Endodermal cell (in vitro differentiated cells): ENCODE measurements around the gene CST11. TPM values are rescaled to one million over a fixed set of nuclear protein-coding genes. Genes with fewer than 3 reads are reported as not detected.
"Not testable (repeated sequence)": the region's sequence is repeated elsewhere in the genome, so short reads cannot be mapped to it uniquely, and the experiment has no call there.

ENCODE experiments used
- DNase-seq: peaks from one replicate; pipeline ENCODE4 v3.0.0-alpha.2; 2017
- H3K27ac ChIP-seq: 2 replicates; pipeline ENCODE4 v1.5.1; 2013; ENCODE audit warnings: mild to moderate bottlenecking, low read depth, low read length, moderate library complexity
- H3K27me3 ChIP-seq: 2 replicates; pipeline ENCODE4 v1.6.1; 2013; ENCODE audit warnings: mild to moderate bottlenecking, low read length, moderate library complexity; ENCODE audit not compliant: insufficient read depth, control insufficient read depth, poor library complexity, severe bottlenecking
- H3K36me3 ChIP-seq: 2 replicates; pipeline ENCODE4 v1.7.0; 2013; ENCODE audit warnings: mild to moderate bottlenecking, low read length, moderate library complexity; ENCODE audit not compliant: control insufficient read depth, insufficient read depth
- H3K4me1 ChIP-seq: one replicate; pipeline ENCODE4 v1.7.0; 2013; ENCODE audit warnings: low read length; ENCODE audit not compliant: control insufficient read depth, insufficient read depth
- H3K4me3 ChIP-seq: 2 replicates; pipeline ENCODE4 v1.5.1; 2013; ENCODE audit warnings: mild to moderate bottlenecking, low read length, moderate library complexity
- H3K9ac ChIP-seq: 2 replicates; pipeline ENCODE4 v1.6.1; 2013; ENCODE audit warnings: mild to moderate bottlenecking, low read length, moderate library complexity; ENCODE audit not compliant: poor library complexity, severe bottlenecking; ENCODE audit errors: extremely low read depth
- H3K9me3 ChIP-seq: 2 replicates; pipeline ENCODE4 v1.6.1; 2013; ENCODE audit warnings: mild to moderate bottlenecking, low read length, moderate library complexity; ENCODE audit not compliant: control insufficient read depth
- H3K27ac Mint-ChIP-seq: 2 replicates; pipeline ENCODE4 v1.8.0; 2020; ENCODE audit warnings: mixed read lengths
- H3K27me3 Mint-ChIP-seq: 2 replicates; pipeline ENCODE4 v1.8.0; 2021; ENCODE audit warnings: mild to moderate bottlenecking, mixed read lengths; ENCODE audit not compliant: insufficient read depth
- H3K36me3 Mint-ChIP-seq: 2 replicates; pipeline ENCODE4 v1.8.0; 2020; ENCODE audit warnings: low read depth, mixed read lengths
- H3K4me1 Mint-ChIP-seq: 2 replicates; pipeline ENCODE4 v1.8.0; 2020; ENCODE audit warnings: mixed read lengths
- H3K4me3 Mint-ChIP-seq: 2 replicates; pipeline ENCODE4 v1.8.0; 2020; ENCODE audit warnings: mild to moderate bottlenecking, moderate library complexity, mixed read lengths
- H3K9me3 Mint-ChIP-seq: 2 replicates; pipeline ENCODE4 v1.8.0; 2020; ENCODE audit warnings: mild to moderate bottlenecking, mixed read lengths
- WGBS, 2 experiments: methylation state at CpG; one replicate each; pipeline versions ENCODE4 v1.1.5 to v1.1.7; 2013; ENCODE audit warnings: missing lambda C conversion rate in 2 of 2, mixed read lengths in 1 of 2; ENCODE audit not compliant: insufficient coverage in 1 of 2, insufficient read length in 1 of 2; 5-methylcytosine and 5-hydroxymethylcytosine counted together
- total RNA-seq, 2 donors: library from RNA; stranded (reverse); fragmentation: NEBNext Ultra II Directional in 1 of 2; extraction: Animal tissue kit (Norgen Biotek cat#: 25700) in 1 of 2; gene quantifications; 2 replicates in 1 of 2; 3 replicates in 1 of 2; pipeline ENCODE4 v1.2.1, GENCODE V29; 2021
- TF ChIP-seq, protein P1 (sequence below): fragments of 200-600 bp; sonication (generic); conservative IDR thresholded peaks from 2 replicates; pipeline ENCODE4 v1.5.0; 2021; ENCODE audit warnings: antibody characterized with exemption, mild to moderate bottlenecking

The CST11 gene
- total RNA-seq, 2 donors from 2014 or later, result 0.69 TPM; not detected in 1

DNA sequence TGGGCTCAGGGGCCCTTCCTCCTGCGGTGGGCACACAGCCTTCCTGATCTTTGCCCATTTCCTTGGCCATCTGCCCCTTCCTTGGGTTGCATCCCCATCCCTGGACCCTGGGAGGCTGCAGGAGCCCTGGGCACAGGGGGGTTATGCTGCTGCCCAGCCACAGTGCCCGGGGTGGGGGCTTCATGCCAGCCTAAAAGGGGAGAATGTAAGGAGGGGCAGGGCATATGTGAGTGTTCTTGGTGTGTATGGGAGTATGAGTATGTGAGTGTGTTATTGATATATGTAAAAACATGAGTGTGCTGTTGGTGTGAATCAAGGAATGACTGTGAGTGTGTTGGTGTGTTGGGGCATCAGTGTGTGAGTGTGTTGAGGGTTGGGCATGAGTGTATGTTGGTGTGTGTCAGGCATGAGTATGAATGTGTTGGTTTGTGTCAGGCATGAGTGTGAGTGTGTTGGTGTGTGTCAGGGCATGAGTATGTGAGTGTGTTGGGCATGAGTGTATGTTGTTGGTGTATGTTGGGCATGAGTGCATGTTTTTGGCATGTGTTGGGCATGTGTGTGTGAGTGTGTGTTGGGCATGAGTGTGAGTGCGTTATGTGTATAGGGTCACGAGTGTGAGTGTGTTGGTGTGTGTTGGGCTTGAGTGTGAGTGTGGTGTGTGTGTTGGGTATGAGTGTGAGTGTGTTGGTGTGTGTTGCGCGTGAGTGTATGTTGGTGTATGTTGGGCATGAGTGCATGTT is 23.5 kb upstream of the CST11 start:
- WGBS, 2 experiments, result 92 to 97% methylated on average over 4 to 6 of the region's 6 CpGs
- no peak overlapping the region for H3K4me3 Mint-ChIP-seq
- H3K27ac Mint-ChIP-seq, result no peak overlapping the region
- no peaks in the 10 kb centered on the region for H3K36me3 ChIP-seq
- no peaks in the 10 kb centered on the region for H3K27me3 ChIP-seq
- H3K27me3 Mint-ChIP-seq, result peaks cover 7% of the 10 kb centered on the region
- peaks cover 5% of the 10 kb centered on the region for H3K4me1 Mint-ChIP-seq
- peaks cover 4% of the 10 kb centered on the region for H3K9me3 Mint-ChIP-seq
- no peaks in the 10 kb centered on the region for H3K36me3 Mint-ChIP-seq
- no peak for DNase-seq
- H3K27ac ChIP-seq, result no peak overlapping the region
- H3K9me3 ChIP-seq, result no peaks in the 10 kb centered on the region
- no peaks in the 10 kb centered on the region for H3K4me1 ChIP-seq
- TF ChIP-seq, protein P1, sequence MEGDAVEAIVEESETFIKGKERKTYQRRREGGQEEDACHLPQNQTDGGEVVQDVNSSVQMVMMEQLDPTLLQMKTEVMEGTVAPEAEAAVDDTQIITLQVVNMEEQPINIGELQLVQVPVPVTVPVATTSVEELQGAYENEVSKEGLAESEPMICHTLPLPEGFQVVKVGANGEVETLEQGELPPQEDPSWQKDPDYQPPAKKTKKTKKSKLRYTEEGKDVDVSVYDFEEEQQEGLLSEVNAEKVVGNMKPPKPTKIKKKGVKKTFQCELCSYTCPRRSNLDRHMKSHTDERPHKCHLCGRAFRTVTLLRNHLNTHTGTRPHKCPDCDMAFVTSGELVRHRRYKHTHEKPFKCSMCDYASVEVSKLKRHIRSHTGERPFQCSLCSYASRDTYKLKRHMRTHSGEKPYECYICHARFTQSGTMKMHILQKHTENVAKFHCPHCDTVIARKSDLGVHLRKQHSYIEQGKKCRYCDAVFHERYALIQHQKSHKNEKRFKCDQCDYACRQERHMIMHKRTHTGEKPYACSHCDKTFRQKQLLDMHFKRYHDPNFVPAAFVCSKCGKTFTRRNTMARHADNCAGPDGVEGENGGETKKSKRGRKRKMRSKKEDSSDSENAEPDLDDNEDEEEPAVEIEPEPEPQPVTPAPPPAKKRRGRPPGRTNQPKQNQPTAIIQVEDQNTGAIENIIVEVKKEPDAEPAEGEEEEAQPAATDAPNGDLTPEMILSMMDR, result no peak
- no peak overlapping the region for H3K9ac ChIP-seq
- no peak overlapping the region for H3K4me3 ChIP-seq

DNA sequence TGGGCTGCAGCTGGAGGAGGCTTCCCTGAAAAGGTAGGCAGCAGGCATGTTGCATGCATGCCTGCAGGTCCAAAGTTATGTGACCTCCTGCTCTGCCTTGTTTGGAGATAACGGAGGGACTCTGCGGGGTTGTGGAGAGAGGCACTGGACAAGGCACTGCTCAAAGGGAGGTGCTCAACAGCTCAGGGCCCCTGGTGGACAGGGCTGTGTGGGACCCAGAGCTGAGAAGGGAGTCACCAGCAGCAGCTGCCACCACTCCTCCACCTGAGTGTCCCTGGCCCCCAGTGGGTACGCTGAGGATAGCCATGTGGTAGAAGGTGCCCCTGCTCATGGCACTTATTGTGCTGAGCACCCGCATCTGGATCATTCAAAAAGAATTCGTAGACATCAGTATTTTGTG is 22.7 kb upstream of the CST11 start:
- Histone ChIP-seq H3K36me3 (no peaks in the 10 kb centered on the region), H3K27ac (no peak overlapping the region), H3K4me1 (no peaks in the 10 kb centered on the region), H3K9ac (no peak overlapping the region), H3K4me3 (no peak overlapping the region), H3K27me3 (no peaks in the 10 kb centered on the region), H3K9me3 (no peaks in the 10 kb centered on the region)
- H3K4me1 Mint-ChIP-seq, result peaks cover 9% of the 10 kb centered on the region
- 93 to 100% methylated on average over 3 to 5 of the region's 5 CpGs for WGBS, 2 experiments
- H3K27ac Mint-ChIP-seq, result no peak overlapping the region
- no peak for DNase-seq
- H3K4me3 Mint-ChIP-seq, result no peak overlapping the region
- H3K27me3 Mint-ChIP-seq, result peaks cover 7% of the 10 kb centered on the region
- no peaks in the 10 kb centered on the region for H3K36me3 Mint-ChIP-seq
- TF ChIP-seq, protein P1, result no peak
- H3K9me3 Mint-ChIP-seq, result peaks cover 4% of the 10 kb centered on the region

GRCh38 chr20:23473293-23473692 is 20.6 kb upstream of the CST11 start:
- H3K9ac ChIP-seq, DNase-seq, H3K36me3 Mint-ChIP-seq, H3K9me3 Mint-ChIP-seq, H3K27me3 Mint-ChIP-seq, H3K9me3 ChIP-seq, H3K27me3 ChIP-seq, H3K4me1 ChIP-seq, H3K27ac Mint-ChIP-seq, H3K4me3 ChIP-seq, H3K4me3 Mint-ChIP-seq, H3K27ac ChIP-seq, H3K36me3 ChIP-seq: not testable (repeated sequence)
- H3K4me1 Mint-ChIP-seq, result peaks cover 17% of the 10 kb centered on the region
- 21% methylated on average over 2 of the region's 2 CpGs; no CpG with 5 or more reads in 1 of the 2 experiments for WGBS, 2 experiments

GRCh38 chr20:23472306-23472705 is 19.6 kb upstream of the CST11 start:
- H3K27ac Mint-ChIP-seq, H3K27me3 ChIP-seq, H3K27me3 Mint-ChIP-seq, DNase-seq, H3K27ac ChIP-seq, H3K4me3 ChIP-seq, H3K4me3 Mint-ChIP-seq, H3K36me3 ChIP-seq, H3K9ac ChIP-seq, H3K4me1 ChIP-seq, H3K9me3 ChIP-seq, H3K36me3 Mint-ChIP-seq: not testable (repeated sequence)
- H3K4me1 Mint-ChIP-seq, result peaks cover 17% of the 10 kb centered on the region
- WGBS, 2 experiments, result 90 to 94% methylated on average over 5 of the region's 5 CpGs
- H3K9me3 Mint-ChIP-seq, result peaks cover 16% of the 10 kb centered on the region

DNA sequence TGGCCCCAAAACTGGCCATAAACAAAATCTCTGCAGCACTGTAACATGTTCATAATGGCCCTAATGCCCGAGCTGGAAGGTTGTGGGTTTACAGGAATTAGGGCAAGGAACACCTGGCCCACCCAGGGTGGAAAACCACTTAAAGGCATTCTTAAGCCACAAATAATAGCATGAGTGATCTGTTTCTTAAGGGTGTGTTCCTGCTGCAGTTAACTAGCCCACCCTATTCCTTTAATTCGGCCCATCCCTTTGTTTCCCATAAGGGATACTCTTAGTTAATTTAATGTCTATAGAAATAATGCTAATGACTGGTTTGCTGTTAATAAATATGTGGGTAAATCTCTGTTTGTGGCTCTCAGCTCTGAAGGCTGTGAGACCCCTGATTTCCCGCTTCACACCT is 14.3 kb upstream of the CST11 start:
- H3K9ac ChIP-seq, H3K4me1 ChIP-seq, H3K4me3 ChIP-seq, H3K27ac ChIP-seq, H3K27me3 ChIP-seq, H3K27me3 Mint-ChIP-seq, H3K27ac Mint-ChIP-seq, H3K4me3 Mint-ChIP-seq, H3K36me3 ChIP-seq, DNase-seq, H3K36me3 Mint-ChIP-seq: not testable (repeated sequence)
- H3K4me1 Mint-ChIP-seq, result peaks cover 12% of the 10 kb centered on the region
- WGBS, 2 experiments, result 84 to 92% methylated on average over 2 of the region's 3 CpGs
- H3K9me3 ChIP-seq, result peaks cover 41% of the 10 kb centered on the region
- peaks cover 60% of the 10 kb centered on the region for H3K9me3 Mint-ChIP-seq
